Tibial nerve (tissue), 4 donors: ENCODE data around the gene NFIA. TPM values are rescaled to one million over a fixed set of nuclear protein-coding genes. Genes with fewer than 3 reads are reported as not detected.

Source experiments
- DNase-seq, 2 donors: peaks; one replicate each; pipeline ENCODE4 v3.0.0-alpha.2; 2019; ENCODE audit warnings: low spot score in 2 of 2
- H3K27ac ChIP-seq, 4 donors: fragments of 200-600 bp; sonication (generic) in 3 of 4; one replicate each; pipeline ENCODE4 v1.5.1; 2017 to 2019; ENCODE audit warnings: mild to moderate bottlenecking in 1 of 4
- H3K27me3 ChIP-seq, 2 donors: fragments of 200-600 bp; sonication (generic) in 1 of 2; one replicate each; pipeline versions ENCODE4 v1.5.1 to v1.6.0; 2017 to 2019
- H3K36me3 ChIP-seq, 3 donors: fragments of 200-600 bp; sonication (generic); one replicate each; pipeline ENCODE4 v1.5.1; 2018 to 2019
- H3K4me1 ChIP-seq, 4 donors: fragments of 200-600 bp; sonication (generic) in 3 of 4; one replicate each; pipeline ENCODE4 v1.5.1; 2017 to 2019
- H3K4me3 ChIP-seq, 4 donors: fragments of 200-600 bp; sonication (generic) in 3 of 4; one replicate each; pipeline ENCODE4 v1.5.1; 2017 to 2019; ENCODE audit warnings: mild to moderate bottlenecking in 1 of 4, moderate library complexity in 1 of 4
- H3K9me3 ChIP-seq, 4 donors: fragments of 200-600 bp; sonication (generic) in 3 of 4; one replicate each; pipeline ENCODE4 v1.5.1; 2017 to 2019
- CTCF ChIP-seq, 5 experiments: fragments of 200-600 bp in 3 of 5; fragments of 450-650 bp in 2 of 5; sonication (generic) in 3 of 5; IDR thresholded peaks; one replicate each; pipeline ENCODE4 v1.5.1; 2016 to 2019; ENCODE audit warnings: antibody characterized with exemption in 5 of 5, mild to moderate bottlenecking in 3 of 5, moderate library complexity in 2 of 5
- EP300 ChIP-seq, 2 donors: sonication (generic); formaldehyde crosslinking; IDR thresholded peaks; one replicate each; pipeline ENCODE4 v1.6.1; 2017; ENCODE audit warnings: antibody characterized with exemption in 2 of 2, mild to moderate bottlenecking in 1 of 2
- POLR2A ChIP-seq, 2 donors: fragments of 450-650 bp; IDR thresholded peaks; one replicate each; pipeline ENCODE4 v1.6.1; 2017; ENCODE audit warnings: antibody characterized with exemption in 2 of 2, mild to moderate bottlenecking in 2 of 2, moderate library complexity in 2 of 2
- WGBS, 2 donors: methylation state at CpG; one replicate each; pipeline ENCODE4 v1.1.5; 2018; 5-methylcytosine and 5-hydroxymethylcytosine counted together
- total RNA-seq, 4 donors: library from RNA; depleted of rRNA; stranded (reverse); fragments of >200 nt; gene quantifications; one replicate each; pipeline ENCODE4 v1.1.0, GENCODE V29; 2016

NFIA gene
- total RNA-seq, 4 donors from 2014 or later, result 71.2 to 81.4 (median 75.7) TPM

GRCh38 chr1:61480273-61480935 is 398.0 kb downstream of the NFIA start:
- TF ChIP-seq CTCF (IDR thresholded peaks at IDR 0.05) (no peak), POLR2A (IDR thresholded peaks at IDR 0.05) (no peak), EP300 (IDR thresholded peaks at IDR 0.05) (no peak)
- DNase-seq, result no peak
- Histone ChIP-seq H3K27ac (no peak overlapping the region), H3K27me3 (no peaks in the 10 kb centered on the region), H3K36me3 (no peaks in the 10 kb centered on the region), H3K4me1 (peaks cover 0 to 9% (median 0%) of the 10 kb centered on the region in 4 donors), H3K9me3 (no peaks in the 10 kb centered on the region), H3K4me3 (no peak overlapping the region)
- WGBS, 2 donors, result 48 to 53% methylated on average over 4 of the region's 4 CpGs

GRCh38 chr1:61481315-61481715 is 399.0 kb downstream of the NFIA start:
- no peak for TF ChIP-seq POLR2A (IDR thresholded peaks at IDR 0.05)
- no peak for TF ChIP-seq CTCF (IDR thresholded peaks at IDR 0.05)
- no peak for TF ChIP-seq EP300 (IDR thresholded peaks at IDR 0.05)
- WGBS, 2 donors, result 53 to 61% methylated on average over 3 of the region's 3 CpGs
- DNase-seq, result no peak
- no peaks in the 10 kb centered on the region for H3K9me3 ChIP-seq
- no peaks in the 10 kb centered on the region for H3K36me3 ChIP-seq
- H3K27me3 ChIP-seq, result no peaks in the 10 kb centered on the region
- no peak overlapping the region for H3K27ac ChIP-seq
- H3K4me1 ChIP-seq, result peaks cover 0 to 9% (median 0%) of the 10 kb centered on the region in 4 donors
- no peak overlapping the region for H3K4me3 ChIP-seq

DNA sequence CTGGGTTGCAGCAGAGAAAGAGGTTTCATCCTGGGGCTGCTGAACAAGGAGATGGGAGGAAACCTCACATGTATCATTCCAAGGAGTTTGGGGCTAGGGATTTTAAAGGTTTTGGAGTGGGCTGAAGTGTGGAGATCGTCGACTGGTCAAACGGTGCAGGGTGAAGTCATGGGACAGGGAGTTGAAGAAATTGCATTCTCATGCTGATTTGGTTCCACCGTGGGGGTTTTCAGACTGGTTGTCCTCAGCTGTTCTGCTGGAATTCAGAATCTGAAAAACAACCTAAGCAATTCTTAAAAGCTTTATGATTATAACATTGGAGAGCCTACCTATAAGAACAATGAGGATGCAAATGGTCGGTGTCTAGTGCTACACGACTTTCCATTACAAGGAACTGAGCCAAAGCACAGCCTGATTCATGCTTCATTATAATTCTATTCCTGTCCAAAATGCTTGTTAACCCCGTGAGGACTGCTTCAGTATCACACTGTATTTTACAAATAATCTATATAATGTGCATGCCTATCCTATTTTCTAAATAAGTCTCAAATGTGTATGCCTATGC is 399.9 kb downstream of the NFIA start:
- Histone ChIP-seq H3K9me3 (no peaks in the 10 kb centered on the region), H3K4me3 (no peak overlapping the region), H3K27ac (no peak overlapping the region), H3K4me1 (peaks cover 0 to 9% (median 0%) of the 10 kb centered on the region in 4 donors), H3K36me3 (no peaks in the 10 kb centered on the region), H3K27me3 (no peaks in the 10 kb centered on the region)
- no peak for TF ChIP-seq CTCF (IDR thresholded peaks at IDR 0.05)
- no peak for TF ChIP-seq EP300 (IDR thresholded peaks at IDR 0.05)
- TF ChIP-seq POLR2A (IDR thresholded peaks at IDR 0.05), result no peak
- DNase-seq, result no peak
- WGBS, 2 donors, result 50 to 56% methylated on average over 7 of the region's 7 CpGs

DNA sequence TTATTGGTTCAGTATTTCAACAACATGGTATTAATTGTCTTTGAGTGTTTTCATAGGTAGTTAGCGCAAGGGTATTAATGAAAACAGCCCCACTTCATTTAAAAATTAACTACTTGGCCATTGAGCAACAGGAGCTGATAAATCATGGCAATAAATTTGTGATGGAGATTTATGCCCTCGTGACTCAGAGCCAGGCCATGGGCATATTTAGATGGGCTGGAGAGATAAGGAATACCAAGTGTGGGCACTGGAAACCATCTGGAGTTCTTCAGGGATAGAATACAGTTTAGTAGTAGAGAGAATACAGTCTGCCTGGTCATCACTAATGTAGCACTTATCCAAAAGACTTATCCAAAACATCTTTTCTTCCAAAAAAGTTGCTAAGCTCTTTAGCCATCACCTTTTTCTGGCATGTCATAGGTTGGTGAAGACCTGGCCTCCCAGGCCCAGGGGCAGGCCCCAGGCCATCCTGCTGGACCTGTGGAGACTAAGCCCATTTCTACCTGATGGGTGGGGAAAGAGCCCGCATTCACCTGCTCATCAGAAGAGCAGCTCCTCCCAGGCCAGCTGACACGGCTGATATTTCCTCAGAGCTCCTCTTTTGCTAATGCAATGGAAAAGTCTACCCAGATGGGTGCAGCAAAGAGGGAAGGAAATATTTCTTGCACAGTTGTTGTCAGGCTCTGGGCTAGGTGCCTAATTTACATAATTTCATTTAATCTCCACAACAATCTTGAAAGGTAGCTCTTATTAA is 404.6 kb downstream of the NFIA start:
- H3K36me3 ChIP-seq, result no peaks in the 10 kb centered on the region
- H3K4me3 ChIP-seq, result no peak overlapping the region
- no peak for DNase-seq
- TF ChIP-seq CTCF (IDR thresholded peaks at IDR 0.05) (no peak), POLR2A (IDR thresholded peaks at IDR 0.05) (no peak), EP300 (IDR thresholded peaks at IDR 0.05) (no peak)
- 89% methylated on average over 4 of the region's 4 CpGs for WGBS, 2 donors
- H3K27ac ChIP-seq, result no peak overlapping the region
- H3K27me3 ChIP-seq, result no peaks in the 10 kb centered on the region
- no peaks in the 10 kb centered on the region for H3K4me1 ChIP-seq
- H3K9me3 ChIP-seq, result no peaks in the 10 kb centered on the region

DNA sequence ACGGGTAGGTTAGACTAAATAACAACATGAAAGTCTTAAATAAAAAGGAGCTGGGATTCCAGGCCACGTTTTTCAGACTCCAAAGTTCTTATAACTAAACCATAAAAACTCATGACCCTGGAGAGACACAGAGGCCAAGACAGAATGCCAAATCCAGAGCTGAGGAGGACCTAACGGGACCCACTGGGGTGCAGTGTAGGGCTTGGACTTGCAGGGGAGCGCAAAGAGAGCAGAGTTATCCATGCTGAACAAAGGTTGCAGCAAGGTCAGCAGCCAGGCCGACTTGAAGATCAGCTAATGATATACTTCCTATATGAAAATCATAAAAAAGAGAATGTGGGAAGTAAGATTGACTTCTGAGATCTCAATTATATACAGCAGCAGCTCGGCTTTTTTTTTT is 405.4 kb downstream of the NFIA start:
- TF ChIP-seq EP300 (IDR thresholded peaks at IDR 0.05) (no peak), CTCF (IDR thresholded peaks at IDR 0.05) (no peak), POLR2A (IDR thresholded peaks at IDR 0.05) (no peak)
- no peak overlapping the region for H3K27ac ChIP-seq
- no peak for DNase-seq
- H3K9me3 ChIP-seq, result no peaks in the 10 kb centered on the region
- no peak overlapping the region for H3K4me3 ChIP-seq
- H3K27me3 ChIP-seq, result no peaks in the 10 kb centered on the region
- H3K4me1 ChIP-seq, result no peaks in the 10 kb centered on the region
- no peaks in the 10 kb centered on the region for H3K36me3 ChIP-seq
- WGBS, 2 donors, result 48 to 55% methylated on average over 6 of the region's 6 CpGs
